Germinal center (tissue), 1 donor: Measurements from ENCODE around the gene UBQLNL.

Experiments
- DNase-seq: peaks from one replicate; pipeline ENCODE4 v3.0.0; 2012; ENCODE audit warnings: mixed read lengths, low spot score

The UBQLNL gene

GRCh38 chr11:5516599-5516998, at the start of gene UBQLNL:
Gene UBQLNL, minus strand, starts transcription at chr11:5516699. Its CDS starts 258 bp downstream, at chr11:5516441.
- no peak for DNase-seq

- DNase-seq = no peak
Observed at GRCh38 chr11:5564259-5565019, 47.9 kb upstream of the UBQLNL start.

- no peak for DNase-seq
Observed at GRCh38 chr11:5557751-5558150, 41.3 kb upstream of the UBQLNL start.

- DNase-seq = no peak
Observed at GRCh38 chr11:5556596-5557188, 40.2 kb upstream of the UBQLNL start.

GRCh38 chr11:5553343-5553742, 36.8 kb upstream of the UBQLNL start:
- no peak for DNase-seq

- DNase-seq = no peak
Observed at GRCh38 chr11:5550440-5551095, 34.1 kb upstream of the UBQLNL start.

GRCh38 chr11:5548440-5548839, 31.9 kb upstream of the UBQLNL start, which contains the start of gene OR52H1:
Gene OR52H1, minus strand, starts transcription at chr11:5548540. Its CDS starts 3,035 bp downstream, at chr11:5545505.
- DNase-seq = no peak

- no peak for DNase-seq
Observed at GRCh38 chr11:5547982-5548381, 31.5 kb upstream of the UBQLNL start.

GRCh38 chr11:5546457-5546856, 30.0 kb upstream of the UBQLNL start:
- no peak for DNase-seq

GRCh38 chr11:5541427-5541826, 24.9 kb upstream of the UBQLNL start:
- no peak for DNase-seq

- no peak for DNase-seq
Observed at GRCh38 chr11:5536482-5536881, 20.0 kb upstream of the UBQLNL start.

- no peak for DNase-seq
Observed at GRCh38 chr11:5534046-5534445, 17.5 kb upstream of the UBQLNL start.

- no peak for DNase-seq
Observed at GRCh38 chr11:5531053-5531831, 14.7 kb upstream of the UBQLNL start.

GRCh38 chr11:5528495-5528894, 12.0 kb upstream of the UBQLNL start:
- DNase-seq = no peak

- no peak for DNase-seq
Observed at GRCh38 chr11:5527716-5528115, 11.2 kb upstream of the UBQLNL start.

GRCh38 chr11:5524756-5525155, 8.3 kb upstream of the UBQLNL start:
- no peak for DNase-seq

GRCh38 chr11:5522308-5522707, 5.8 kb upstream of the UBQLNL start:
- DNase-seq = no peak

- no peak for DNase-seq
Observed at GRCh38 chr11:5521540-5521939, 5.0 kb upstream of the UBQLNL start.

- no peak for DNase-seq
Observed at GRCh38 chr11:5514841-5515240, 1.7 kb downstream of the UBQLNL start.

- no peak for DNase-seq
Observed at GRCh38 chr11:5509803-5510202, 6.7 kb downstream of the UBQLNL start, which contains the start of gene UBQLN3. Gene UBQLN3, minus strand, starts transcription at chr11:5509957. Its CDS starts 399 bp downstream, at chr11:5509558.

GRCh38 chr11:5508605-5509004, 7.9 kb downstream of the UBQLNL start:
- no peak for DNase-seq

GRCh38 chr11:5507933-5508305, 8.6 kb downstream of the UBQLNL start:
- no peak for DNase-seq
